ENCODE data around the gene NFATC1. TPM values are rescaled to one million over a fixed set of nuclear protein-coding genes. Genes with fewer than 3 reads are reported as not detected.

Gene NFATC1
- total RNA-seq, 1 donor from 2014 or later = 18.3 TPM

- Histone ChIP-seq H3K36me3 (no peaks in the 10 kb centered on the region), H3K4me3 (no peak overlapping the region), H3K4me1 (peaks cover 21% of the 10 kb centered on the region), H3K27ac (replicated peaks) (no peak overlapping the region), H3K9me3 (replicated peaks) (no peaks in the 10 kb centered on the region), H3K27me3 (ENCODE audit: low read depth) (no peaks in the 10 kb centered on the region)
- no peak for DNase-seq
- intact Hi-C loops (cut with micrococcal nuclease) = loop anchor here (10.0 kb wide), 1 partner anchor 123 kb away; no protein-coding TSS in a partner anchor
- TF ChIP-seq, protein P1, sequence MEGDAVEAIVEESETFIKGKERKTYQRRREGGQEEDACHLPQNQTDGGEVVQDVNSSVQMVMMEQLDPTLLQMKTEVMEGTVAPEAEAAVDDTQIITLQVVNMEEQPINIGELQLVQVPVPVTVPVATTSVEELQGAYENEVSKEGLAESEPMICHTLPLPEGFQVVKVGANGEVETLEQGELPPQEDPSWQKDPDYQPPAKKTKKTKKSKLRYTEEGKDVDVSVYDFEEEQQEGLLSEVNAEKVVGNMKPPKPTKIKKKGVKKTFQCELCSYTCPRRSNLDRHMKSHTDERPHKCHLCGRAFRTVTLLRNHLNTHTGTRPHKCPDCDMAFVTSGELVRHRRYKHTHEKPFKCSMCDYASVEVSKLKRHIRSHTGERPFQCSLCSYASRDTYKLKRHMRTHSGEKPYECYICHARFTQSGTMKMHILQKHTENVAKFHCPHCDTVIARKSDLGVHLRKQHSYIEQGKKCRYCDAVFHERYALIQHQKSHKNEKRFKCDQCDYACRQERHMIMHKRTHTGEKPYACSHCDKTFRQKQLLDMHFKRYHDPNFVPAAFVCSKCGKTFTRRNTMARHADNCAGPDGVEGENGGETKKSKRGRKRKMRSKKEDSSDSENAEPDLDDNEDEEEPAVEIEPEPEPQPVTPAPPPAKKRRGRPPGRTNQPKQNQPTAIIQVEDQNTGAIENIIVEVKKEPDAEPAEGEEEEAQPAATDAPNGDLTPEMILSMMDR (IDR thresholded peaks at IDR 0.05; ENCODE audit: borderline replicate concordance) = no peak
These were observed 125.9 kb downstream of the NFATC1 start for GRCh38 chr18:79521416-79522205.

GRCh38 chr18:79522451-79523205 lies 126.9 kb downstream of the NFATC1 start:
- no peaks in the 10 kb centered on the region for H3K9me3 ChIP-seq (replicated peaks)
- H3K4me3 ChIP-seq = no peak overlapping the region
- no peak overlapping the region for H3K27ac ChIP-seq (replicated peaks)
- H3K4me1 ChIP-seq = peaks cover 28% of the 10 kb centered on the region
- H3K36me3 ChIP-seq = peaks cover under 1% of the 10 kb centered on the region
- DNase-seq = no peak
- intact Hi-C loops (cut with micrococcal nuclease) = loop anchor here (10.0 kb wide), 1 partner anchor 122 kb away; no protein-coding TSS in a partner anchor
- H3K27me3 ChIP-seq (ENCODE audit: low read depth) = no peaks in the 10 kb centered on the region
- TF ChIP-seq, protein P1 (IDR thresholded peaks at IDR 0.05; ENCODE audit: borderline replicate concordance) = no peak

DNA sequence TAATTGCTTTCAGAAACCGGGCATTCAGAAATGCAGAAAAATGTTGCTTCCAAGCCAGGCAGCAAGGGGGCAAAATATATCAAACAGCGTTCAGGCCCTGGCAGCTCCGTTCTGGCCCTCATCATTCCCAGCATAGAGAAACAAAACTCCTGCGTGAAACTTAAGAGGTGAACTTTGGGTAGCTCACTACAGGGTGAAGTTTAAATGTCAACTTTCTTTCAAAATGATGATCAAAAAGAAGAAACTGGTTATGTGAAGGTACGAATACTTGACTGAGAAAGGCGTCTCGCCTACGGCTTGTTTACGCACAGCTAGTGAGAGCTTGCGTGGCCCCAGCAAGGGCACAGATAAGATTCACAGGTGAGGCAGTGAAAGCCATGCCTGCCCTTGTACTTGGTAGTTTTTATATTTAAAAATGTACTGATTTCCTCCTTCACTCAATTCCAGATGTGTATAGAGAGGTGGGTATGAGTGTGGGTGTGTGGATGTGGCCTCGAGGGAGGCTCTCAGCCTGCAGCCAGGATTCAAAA lies 127.5 kb downstream of the NFATC1 start:
- Histone ChIP-seq H3K27ac (replicated peaks) (no peak overlapping the region), H3K36me3 (peaks cover 7% of the 10 kb centered on the region), H3K4me3 (no peak overlapping the region), H3K4me1 (peaks cover 28% of the 10 kb centered on the region), H3K27me3 (ENCODE audit: low read depth) (no peaks in the 10 kb centered on the region), H3K9me3 (replicated peaks) (no peaks in the 10 kb centered on the region)
- intact Hi-C loops (cut with micrococcal nuclease) = loop anchor here (10.0 kb wide), 1 partner anchor 122 kb away; no protein-coding TSS in a partner anchor
- no peak for DNase-seq
- TF ChIP-seq, protein P1 (IDR thresholded peaks at IDR 0.05; ENCODE audit: borderline replicate concordance) = no peak

DNA sequence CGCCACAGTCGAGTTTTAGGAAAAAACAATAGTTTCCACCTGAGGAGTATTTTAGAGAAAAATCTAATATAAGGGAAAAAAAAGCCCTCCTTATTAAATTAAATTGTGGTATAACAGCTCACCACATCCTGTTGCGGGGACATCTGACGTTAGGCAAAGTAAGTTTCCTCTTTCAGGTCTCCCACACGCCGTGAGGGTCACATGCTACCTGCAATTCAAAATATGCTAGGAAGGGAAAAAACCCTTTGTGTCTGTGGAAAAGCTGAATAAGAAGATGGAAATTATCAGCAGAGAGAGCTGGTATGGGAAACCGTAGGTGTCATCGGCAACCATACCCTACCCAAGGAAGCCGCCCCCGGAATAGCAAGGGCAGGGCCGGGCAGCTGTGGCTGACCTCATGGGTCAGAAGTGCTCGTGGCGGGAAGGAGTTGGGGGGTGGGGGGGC lies 128.0 kb downstream of the NFATC1 start:
- TF ChIP-seq, protein P1 (IDR thresholded peaks at IDR 0.05; ENCODE audit: borderline replicate concordance) = no peak
- H3K27me3 ChIP-seq (ENCODE audit: low read depth) = no peaks in the 10 kb centered on the region
- intact Hi-C loops (cut with micrococcal nuclease) = loop anchor here (10.0 kb wide), 1 partner anchor 121 kb away; no protein-coding TSS in a partner anchor
- no peak overlapping the region for H3K4me3 ChIP-seq
- no peaks in the 10 kb centered on the region for H3K9me3 ChIP-seq (replicated peaks)
- peaks cover 9% of the 10 kb centered on the region for H3K36me3 ChIP-seq
- H3K27ac ChIP-seq (replicated peaks) = no peak overlapping the region
- DNase-seq = no peak
- peaks cover 28% of the 10 kb centered on the region for H3K4me1 ChIP-seq

Data from left ventricle myocardium inferior (tissue), 1 donor.